Left cardiac atrium (tissue), 4 donors: ENCODE measurements around the gene SUDS3. TPM values are rescaled to one million over a fixed set of nuclear protein-coding genes. Genes with fewer than 3 reads are reported as not detected.
A peak's percentile ranks its signal among the peaks of the same experiment; 100 is the strongest.

Source experiments
- ATAC-seq, 2 donors: fragments of 200-7000 bp; cut with Tn5 transposase; one replicate each; pipeline ENCODE4 v1.9.1; 2020; ENCODE audit warnings: mild to moderate bottlenecking in 2 of 2, moderate library complexity in 2 of 2
- DNase-seq: peaks from one replicate; pipeline ENCODE4 v3.0.0-alpha.2; 2020
- intact Hi-C, 2 donors: fragments of 100-400 bp; cut with DNase I; formaldehyde crosslinking; loops; one replicate each; pipeline versions ENCODE4 v1.14.1 to v1.15.1; 2022 to 2023
- total RNA-seq, 2 donors: library from RNA; stranded (reverse); fragmentation: NEBNext Ultra II Directional; extraction: Animal tissue kit (Norgen Biotek cat#: 25700); gene quantifications; one replicate each; pipeline ENCODE4 v1.2.1, GENCODE V29; 2021
- donor health status: DM: no; HTN: yes; CAD: no.
- donor health status: DM: no; HTN: yes; CAD: no; lungs with severe emphysema.
- donor health status: DM: yes; HTN: yes; CAD: no.
- donor health status: Dilated cardiomyopathy.

The SUDS3 gene
- total RNA-seq, 2 donors from 2014 or later = 18.1 to 19.7 TPM

- DNase-seq = no peak
- intact Hi-C loops = no loop called here
- no peak for ATAC-seq
These were observed 21.5 kb upstream of the SUDS3 start for GRCh38 chr12:118354903-118355302.

- intact Hi-C loops = no loop called here
- DNase-seq = no peak
- ATAC-seq = no peak
These were observed 20.5 kb upstream of the SUDS3 start for GRCh38 chr12:118355843-118356242.

- intact Hi-C loops = no loop called here
- ATAC-seq (peak in 1 of 2 donors; percentile 80), DNase-seq (no peak)
These were observed 19.5 kb upstream of the SUDS3 start for GRCh38 chr12:118356809-118357256.

- ATAC-seq (peak; percentile 70 to 84), DNase-seq (no peak)
- intact Hi-C loops = no loop called here
These were observed 18.9 kb upstream of the SUDS3 start for GRCh38 chr12:118357257-118358007.

GRCh38 chr12:118358008-118358359 is 18.4 kb upstream of the SUDS3 start:
- intact Hi-C loops = no loop called here
- no peak for ATAC-seq
- DNase-seq = no peak

GRCh38 chr12:118358612-118359540 is 17.5 kb upstream of the SUDS3 start:
- no peak for ATAC-seq
- no peak for DNase-seq
- intact Hi-C loops = no loop called here

GRCh38 chr12:118359541-118359915 is 16.8 kb upstream of the SUDS3 start:
- intact Hi-C loops = no loop called here
- no peak for DNase-seq
- ATAC-seq = no peak

- intact Hi-C loops = no loop called here
- no peak for DNase-seq
These were observed 15.3 kb upstream of the SUDS3 start for GRCh38 chr12:118361092-118361404.

GRCh38 chr12:118361889-118362288 is 14.5 kb upstream of the SUDS3 start:
- ATAC-seq (no peak), DNase-seq (no peak)
- intact Hi-C loops = no loop called here

More at GRCh38 chr12:118361092-118361404, 15.3 kb upstream of the SUDS3 start:
- ATAC-seq = no peak

- DNase-seq = no peak
- ATAC-seq = no peak
- intact Hi-C loops = no loop called here
These were observed 7.5 kb upstream of the SUDS3 start for GRCh38 chr12:118368821-118369220.

GRCh38 chr12:118370601-118371000 is 5.8 kb upstream of the SUDS3 start:
- ATAC-seq = no peak
- intact Hi-C loops = loop anchor here in 1 of 2 donors (10.0 kb wide), 1 partner anchor 496 kb away; no protein-coding TSS in a partner anchor
- DNase-seq = no peak

GRCh38 chr12:118371321-118372282 is 4.8 kb upstream of the SUDS3 start:
- intact Hi-C loops = loop anchor here in 1 of 2 donors (10.0 kb wide), 1 partner anchor 497 kb away; no protein-coding TSS in a partner anchor
- ATAC-seq (no peak), DNase-seq (peak; percentile 33)

GRCh38 chr12:118372541-118373495 is 3.5 kb upstream of the SUDS3 start, which contains the start of gene TAOK3:
TSS of gene TAOK3 (minus strand) at chr12:118372907. CDS start at chr12:118255567, 117,340 bp downstream.
- DNase-seq (peak; percentile 98), ATAC-seq (peak; percentile 95)
- intact Hi-C loops = loop anchor here in 1 of 2 donors (10.0 kb wide), 1 partner anchor 498 kb away; no protein-coding TSS in a partner anchor

GRCh38 chr12:118373616-118374015 is 2.7 kb upstream of the SUDS3 start:
- DNase-seq (no peak), ATAC-seq (no peak)
- intact Hi-C loops = loop anchor here in 1 of 2 donors (10.0 kb wide), 1 partner anchor 499 kb away; no protein-coding TSS in a partner anchor

GRCh38 chr12:118374126-118374725 is 2.1 kb upstream of the SUDS3 start:
- intact Hi-C loops = loop anchor here in 1 of 2 donors (10.0 kb wide), 1 partner anchor 499 kb away; no protein-coding TSS in a partner anchor
- DNase-seq (no peak), ATAC-seq (no peak)

GRCh38 chr12:118374909-118375308 is 1.4 kb upstream of the SUDS3 start:
- intact Hi-C loops = loop anchor here in 1 of 2 donors (10.0 kb wide), 1 partner anchor 500 kb away; no protein-coding TSS in a partner anchor
- DNase-seq (no peak), ATAC-seq (no peak)

GRCh38 chr12:118375348-118375747 is 1.0 kb upstream of the SUDS3 start:
- intact Hi-C loops = loop anchor here in 1 of 2 donors (10.0 kb wide), 1 partner anchor 501 kb away; no protein-coding TSS in a partner anchor
- ATAC-seq (no peak), DNase-seq (no peak)
